Inferior parietal cortex (tissue), 1 donor: ENCODE results near the gene ARHGAP1.
"Not testable (repeated sequence)": the region's sequence is repeated elsewhere in the genome, so short reads cannot be mapped to it uniquely, and the experiment has no call there.

ENCODE experiments used
- DNase-seq: peaks from one replicate; pipeline ENCODE4 v3.0.0-alpha.2; 2016; ENCODE audit errors: extremely low spot score

Gene ARHGAP1

DNA sequence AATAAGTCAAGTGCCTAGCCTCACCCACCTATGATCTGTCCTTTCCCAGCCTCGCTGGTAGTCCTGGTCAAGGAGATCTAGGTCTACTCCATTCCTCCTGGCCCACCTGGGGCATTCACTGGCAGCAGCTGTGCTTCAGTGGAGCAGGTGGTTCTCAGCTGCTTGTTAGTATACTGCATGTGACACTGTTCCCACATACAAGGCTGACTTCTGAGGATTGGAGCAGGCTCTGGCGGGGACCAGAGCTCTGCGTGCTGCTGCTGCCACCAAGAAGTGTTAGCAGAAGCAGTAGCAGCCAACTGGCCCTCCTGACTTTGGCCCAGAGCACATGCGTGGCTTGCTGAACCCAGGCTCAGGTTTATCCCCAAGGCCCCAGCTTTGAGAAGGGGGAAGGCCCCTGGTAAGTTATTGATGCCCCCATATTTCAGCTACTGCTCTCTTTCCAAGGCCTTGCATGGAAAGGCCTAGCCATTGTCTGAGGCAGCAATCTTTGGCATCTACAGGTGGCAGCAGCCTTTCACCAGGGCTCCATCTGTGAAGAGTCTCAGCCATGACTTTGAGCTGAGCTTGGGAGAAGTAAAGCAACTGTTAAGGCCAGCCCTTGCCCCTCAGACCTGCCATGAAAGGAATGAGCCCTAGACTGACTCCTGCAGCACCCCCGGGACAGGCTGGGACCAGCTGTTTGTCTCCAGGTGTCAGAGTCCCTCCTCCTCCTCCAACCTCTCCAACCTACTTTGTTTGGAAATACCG lies 26.5 kb downstream of the ARHGAP1 start:
- DNase-seq: no peak

DNA sequence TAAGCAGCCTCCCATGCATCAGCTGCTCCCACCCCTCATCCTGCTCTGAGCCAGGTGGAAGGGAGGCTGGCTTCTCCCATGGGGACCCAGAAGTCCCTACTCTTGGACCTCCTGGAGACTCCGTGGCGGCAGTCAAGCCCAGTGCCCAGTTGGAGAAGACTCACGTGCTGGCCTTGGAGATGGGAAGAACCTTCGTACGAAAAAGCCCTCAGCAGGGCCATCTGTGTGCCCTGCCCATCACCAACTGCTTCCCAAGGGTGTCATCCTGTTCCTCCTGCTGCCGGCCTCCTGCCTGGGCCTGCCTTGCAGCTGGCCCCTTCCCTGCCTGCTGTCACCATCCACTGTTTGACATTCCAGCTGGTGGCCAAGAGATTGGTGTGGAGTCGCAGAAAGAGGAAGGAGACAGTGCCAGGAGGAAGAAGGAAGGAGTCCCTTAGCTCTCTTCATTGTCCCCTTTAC lies 28.0 kb downstream of the ARHGAP1 start:
- no peak for DNase-seq

DNA sequence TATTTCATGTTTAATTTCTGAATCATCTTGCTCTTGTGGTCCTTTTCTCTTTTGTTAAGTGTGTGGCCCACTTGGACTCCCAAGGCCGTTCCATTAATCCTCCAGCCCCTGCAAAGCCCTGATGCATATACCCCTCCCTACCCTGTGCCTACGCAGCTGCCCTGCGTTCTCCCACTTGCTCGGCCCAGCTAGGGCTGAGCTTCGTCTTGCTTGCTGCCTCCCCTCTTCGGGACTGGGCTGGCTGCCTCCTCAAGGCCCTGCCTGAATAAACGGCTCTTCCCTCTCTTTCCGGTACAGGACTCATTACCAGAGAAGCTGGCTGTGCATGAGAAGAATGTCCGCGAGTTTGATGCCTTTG lies 28.5 kb downstream of the ARHGAP1 start:
- DNase-seq: no peak

DNA sequence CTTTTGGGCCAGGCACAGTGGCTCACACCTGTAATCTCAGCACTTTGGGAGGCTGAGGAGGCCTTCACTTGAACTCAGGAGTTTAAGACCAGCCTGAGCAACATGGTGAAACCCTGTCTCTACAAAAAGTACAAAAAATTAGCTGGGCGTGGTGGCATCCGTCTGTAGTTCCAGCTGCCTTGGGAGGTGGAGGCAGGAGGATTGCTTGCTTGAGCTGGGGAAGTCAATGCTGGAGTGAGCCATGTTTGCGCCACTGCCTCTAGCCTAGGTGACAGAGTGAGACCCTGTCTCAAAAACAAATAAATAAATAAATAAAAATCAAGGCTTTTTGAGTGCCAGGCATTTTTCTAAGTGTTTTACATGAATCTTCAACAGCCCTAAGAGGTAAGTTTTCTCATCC lies 29.9 kb downstream of the ARHGAP1 start:
- not testable (repeated sequence) for DNase-seq

DNA sequence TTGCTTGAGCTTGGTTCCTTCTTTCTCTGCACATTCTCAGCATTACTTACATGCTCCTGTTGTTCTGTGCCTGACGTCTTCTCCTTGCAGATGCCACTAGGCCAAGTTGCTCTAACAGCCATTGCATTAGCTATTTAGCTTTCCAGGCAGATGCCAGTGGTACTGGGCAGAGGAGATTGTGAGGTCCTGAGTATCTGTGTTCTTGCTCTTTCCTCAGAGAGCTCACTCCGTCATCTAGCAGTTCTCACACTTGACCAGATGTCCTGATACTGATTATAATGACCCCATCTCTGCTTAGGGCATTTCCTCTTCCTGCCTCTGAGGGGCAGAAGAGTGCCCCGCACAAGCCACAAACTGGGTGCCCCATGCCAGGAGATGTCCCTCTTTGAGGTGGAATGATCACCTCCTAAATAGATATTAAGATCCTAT lies 30.7 kb downstream of the ARHGAP1 start:
- no peak for DNase-seq

DNA sequence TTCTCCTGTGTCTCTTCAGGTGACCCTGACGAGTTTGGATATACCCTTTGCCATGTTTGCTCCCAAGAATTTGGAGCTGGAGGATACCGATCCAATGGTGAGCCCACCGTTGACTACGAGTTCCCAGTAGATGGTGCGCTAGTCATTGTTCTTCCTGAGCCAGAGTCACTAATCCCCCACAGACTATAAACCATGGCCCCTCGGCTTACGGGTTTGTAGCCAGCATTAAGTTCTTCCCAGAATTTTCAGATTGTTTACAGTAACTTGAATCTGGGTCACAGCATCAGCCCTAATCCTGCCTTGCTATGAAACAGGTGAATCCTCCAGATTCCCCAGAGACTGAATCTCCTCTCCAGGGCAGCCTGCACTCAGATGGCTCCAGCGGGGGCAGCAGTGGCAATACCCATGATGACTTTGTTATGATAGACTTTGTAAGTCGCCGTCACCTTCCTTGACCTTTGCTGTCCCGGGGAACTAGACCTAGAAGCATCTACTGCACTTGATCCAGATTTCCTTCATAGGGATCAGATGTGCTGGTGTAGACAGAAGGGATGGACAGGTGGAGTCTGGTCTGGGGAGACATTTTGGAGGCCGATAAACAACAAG lies 31.8 kb downstream of the ARHGAP1 start:
- DNase-seq: no peak

DNA sequence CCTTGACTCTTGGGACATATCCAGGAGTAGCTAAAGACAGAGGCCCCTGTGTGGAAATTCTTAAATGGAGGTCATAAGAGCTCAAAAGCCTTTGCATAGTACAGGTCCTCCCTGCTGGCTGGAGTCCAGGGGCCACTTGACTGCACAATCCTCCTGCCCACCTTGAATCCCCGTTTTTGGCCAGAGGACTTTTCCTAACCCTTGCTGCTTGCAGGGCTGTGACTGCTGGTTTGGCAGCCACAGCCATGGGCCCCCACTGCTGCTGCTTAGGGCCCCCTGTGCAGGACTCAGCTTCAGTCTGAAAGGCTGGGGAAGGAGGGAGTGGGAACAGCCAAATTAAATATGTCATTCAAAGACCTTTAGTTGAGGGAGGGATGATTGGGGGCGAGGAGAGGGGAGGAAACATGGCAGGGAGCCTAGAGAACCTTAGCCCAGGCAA lies 33.4 kb downstream of the ARHGAP1 start:
- DNase-seq: no peak

DNA sequence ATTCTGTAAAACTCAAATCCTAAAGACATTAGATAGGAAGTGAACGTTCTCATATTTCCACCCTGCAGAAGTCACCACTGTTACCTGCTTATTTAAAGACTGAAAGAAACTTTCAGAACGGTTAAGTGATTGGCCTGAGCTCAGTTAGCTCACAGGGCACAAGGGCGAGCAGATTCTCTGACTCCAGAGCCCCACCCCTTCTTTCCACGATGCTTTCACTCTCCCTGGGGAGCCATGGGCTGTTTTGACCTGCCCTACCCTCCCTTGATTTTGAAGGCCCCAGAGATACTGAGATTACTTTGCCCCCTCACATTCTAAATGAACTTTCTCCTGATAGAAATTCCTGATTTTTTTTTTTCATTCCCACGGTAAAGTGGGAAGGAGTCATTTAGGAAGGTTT lies 33.9 kb downstream of the ARHGAP1 start:
- DNase-seq: no peak

DNA sequence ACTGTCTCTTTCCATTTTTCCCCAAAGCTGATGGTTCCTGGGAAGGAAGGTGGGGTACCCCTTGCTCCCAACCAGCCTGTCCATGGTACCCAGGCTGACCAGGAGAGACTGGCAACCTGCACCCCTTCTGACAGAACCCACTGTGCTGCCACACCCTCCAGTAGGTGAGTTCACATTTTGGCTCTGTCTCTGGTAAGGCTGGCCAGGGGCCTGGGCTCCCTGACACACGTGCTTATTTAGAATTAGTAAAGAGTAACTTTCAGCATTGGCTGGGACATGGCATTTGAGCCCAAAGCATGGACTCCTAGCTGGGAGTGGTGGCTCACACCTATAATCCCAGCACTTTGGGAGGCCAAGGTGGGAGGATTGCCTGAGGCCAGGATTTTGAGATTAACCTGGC lies 35.1 kb downstream of the ARHGAP1 start:
- DNase-seq: no peak

DNA sequence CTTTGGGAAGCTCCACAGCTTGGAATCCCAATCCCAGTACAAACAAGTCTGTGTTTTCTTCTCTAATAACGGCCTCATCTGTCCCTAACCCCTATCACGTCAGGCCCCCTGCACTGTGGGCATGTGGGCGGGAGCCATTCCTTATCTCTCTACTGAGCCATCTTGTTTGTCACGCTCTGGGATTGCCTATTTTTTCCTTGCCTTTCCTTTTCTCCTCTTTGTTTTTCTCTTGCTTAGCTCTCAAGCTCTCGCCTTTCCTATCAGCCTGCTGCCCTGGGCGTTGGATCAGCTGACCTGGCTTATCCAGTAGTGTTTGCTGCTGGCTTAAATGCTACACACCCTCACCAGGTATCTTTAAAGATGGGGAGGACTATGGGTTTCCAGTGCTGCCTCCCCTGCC lies 35.8 kb downstream of the ARHGAP1 start:
- DNase-seq: no peak

DNA sequence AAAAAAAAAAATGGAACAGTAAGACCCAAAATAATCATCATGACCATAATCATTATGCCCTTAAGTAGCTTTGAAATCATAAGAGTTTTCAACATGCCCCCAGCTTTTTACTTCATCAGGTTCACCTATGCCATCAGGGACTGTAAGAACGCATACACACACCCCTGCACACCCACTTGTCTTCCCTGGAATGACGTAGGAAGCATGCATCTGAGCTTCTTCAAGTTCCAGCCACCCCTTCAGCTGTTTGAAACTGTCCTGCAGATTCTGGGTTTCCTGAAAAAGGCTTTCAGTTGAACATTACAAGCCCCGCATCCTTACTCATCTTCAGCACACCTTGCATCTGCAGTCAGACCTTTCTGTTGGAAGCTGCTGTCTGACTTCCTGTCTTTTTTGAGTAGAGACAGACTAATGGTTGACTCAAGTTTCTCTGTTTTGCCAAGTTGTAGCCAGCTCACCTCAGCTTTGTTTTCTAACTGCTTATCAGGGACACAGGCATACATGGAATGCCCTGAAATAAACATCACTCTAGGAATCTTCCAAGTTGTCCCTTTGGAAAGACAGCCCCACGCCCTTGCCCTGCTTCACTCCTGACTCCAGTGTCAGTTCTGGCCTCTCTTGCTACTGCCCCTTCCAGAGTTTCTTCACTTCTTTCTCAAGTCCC lies 37.0 kb downstream of the ARHGAP1 start:
- no peak for DNase-seq

DNA sequence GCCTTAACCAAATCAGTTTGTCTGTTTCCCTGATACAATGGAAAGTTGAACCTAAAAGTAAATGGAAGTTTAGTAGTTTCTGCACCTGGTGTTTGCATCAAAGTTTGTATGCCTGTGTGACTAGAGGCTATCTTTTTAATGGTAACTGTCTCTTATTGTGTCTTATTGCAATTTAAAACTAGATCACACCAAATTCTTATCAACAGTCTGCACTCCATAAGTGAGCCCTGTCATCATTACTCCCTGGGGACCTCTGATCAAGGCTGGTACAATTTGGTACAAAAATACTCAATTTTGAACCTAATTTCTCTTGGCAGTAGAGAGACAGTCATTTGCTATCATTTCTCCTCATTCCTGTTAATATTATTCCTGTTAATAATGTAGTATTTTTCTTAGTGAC lies 38.1 kb downstream of the ARHGAP1 start:
- no peak for DNase-seq

DNA sequence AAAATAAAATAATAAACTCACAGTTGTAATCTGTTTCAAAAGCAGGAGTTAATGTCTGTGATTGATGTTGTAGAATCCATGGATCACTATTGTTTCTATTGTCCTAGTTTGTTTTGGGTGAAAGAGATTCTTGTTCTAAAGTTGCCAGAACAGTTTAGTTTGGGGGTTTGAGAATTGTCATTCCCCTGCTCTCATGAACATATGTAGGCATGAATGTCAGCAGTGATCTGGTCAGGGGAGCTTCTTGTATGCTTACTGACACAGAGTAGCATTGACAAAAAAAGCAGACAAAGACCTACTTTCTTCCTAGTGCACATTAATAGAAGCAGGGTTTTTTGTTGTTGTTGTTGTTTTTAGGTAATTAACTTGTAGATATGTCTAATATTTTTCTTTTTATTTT lies 38.6 kb downstream of the ARHGAP1 start:
- no peak for DNase-seq

DNA sequence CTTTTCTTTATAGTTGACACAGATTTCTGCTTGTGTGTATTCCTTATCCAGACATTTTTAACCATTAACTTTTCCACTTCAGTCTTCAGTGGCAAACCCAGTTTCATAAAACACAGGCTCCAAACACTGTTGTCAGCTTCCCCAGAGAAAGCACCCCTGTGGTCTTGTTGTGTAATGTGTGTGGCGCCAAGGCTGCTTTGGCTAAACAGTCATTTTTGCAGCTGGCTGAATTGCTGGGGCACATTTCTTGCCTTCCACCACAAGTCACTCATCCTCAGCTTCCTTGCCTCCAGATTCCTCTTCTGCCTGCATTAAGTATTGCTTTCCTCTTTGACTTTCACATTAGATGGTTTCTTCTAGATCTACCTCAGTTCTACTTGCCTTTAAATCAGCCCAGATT lies 40.5 kb downstream of the ARHGAP1 start:
- no peak for DNase-seq

DNA sequence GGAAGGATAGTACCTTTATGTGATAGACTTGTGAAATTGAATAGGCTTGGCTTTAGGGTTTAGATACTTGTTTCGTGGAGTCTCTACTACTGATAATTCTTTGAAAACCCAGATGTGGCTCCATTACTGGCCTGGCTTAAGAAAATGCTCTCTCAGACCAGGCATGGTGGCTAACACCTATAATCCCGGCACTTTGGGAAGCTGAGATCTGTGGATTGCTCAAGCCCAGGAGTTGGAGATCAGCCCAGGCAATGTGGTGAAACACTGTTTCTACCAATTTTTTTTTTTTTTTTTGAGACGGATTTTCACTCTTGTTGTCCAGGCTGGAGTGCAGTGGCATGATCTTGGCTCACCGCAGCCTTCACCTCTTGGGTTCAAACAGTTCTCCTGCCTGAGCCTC lies 42.2 kb downstream of the ARHGAP1 start:
- DNase-seq: no peak

DNA sequence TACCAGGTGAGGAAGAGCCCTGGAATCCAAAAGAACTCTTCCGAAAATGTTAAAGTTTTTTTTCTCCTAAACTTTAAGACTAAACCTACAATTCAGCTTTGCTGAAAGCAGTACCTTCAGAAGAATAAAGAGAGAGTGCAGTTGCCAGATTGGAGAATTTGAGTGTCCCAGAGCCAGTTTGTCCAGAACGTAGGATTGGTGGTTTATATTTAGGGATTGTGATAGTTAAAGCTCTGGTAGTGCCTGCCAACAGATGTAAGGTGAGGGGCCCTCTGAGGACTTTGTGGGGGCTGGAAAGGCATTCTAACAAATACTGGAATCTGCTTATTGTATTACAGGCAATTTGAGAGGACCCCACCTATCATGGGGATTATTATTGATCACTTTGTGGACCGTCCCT lies 43.2 kb downstream of the ARHGAP1 start:
- DNase-seq: no peak

DNA sequence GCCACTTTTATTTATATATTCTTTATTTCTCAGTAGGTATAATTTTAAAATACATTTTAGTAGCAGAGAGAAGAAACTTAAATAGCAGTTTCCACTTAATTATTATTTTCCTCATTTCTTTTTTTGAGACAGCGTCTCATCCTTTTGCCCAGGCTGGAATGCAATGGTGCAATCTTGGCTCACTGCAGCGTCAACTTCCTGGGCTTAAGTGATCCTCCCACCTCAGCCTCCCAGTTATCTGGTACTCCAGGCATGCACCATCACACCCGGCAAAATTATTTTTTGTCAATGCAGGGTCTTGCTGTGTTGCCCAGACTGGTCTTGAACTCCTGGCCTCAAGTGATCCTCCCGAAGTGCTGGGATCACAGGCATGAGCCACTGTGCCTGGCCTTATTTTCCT lies 44.8 kb downstream of the ARHGAP1 start:
- no peak for DNase-seq

DNA sequence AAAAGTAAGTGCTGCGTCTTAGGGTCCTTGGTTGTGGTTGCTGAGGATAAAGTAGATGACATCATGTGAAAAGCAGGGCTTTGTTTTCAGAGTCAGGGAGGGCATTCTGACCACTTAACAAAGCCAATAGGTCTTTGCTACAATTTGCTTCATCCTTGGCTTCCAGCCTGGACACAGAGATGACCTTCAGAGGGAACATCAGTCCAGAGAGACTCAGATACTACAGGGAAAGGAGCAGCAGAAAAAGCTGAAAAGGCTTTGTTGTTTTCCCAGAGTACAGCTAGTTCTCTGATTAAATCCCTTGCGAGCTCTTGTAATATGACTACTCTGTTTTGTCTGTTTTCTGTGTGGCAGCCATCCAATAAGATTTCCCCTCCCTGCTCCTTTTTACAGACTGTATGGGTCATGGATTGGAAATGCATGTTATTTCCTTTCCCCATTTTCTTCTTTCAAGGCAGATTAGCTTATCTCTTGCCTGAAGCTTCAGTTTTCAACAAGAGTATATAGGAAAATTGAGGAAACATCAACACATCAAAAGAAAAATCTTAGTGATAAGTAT lies 51.2 kb downstream of the ARHGAP1 start:
- peak; percentile 85 for DNase-seq

DNA sequence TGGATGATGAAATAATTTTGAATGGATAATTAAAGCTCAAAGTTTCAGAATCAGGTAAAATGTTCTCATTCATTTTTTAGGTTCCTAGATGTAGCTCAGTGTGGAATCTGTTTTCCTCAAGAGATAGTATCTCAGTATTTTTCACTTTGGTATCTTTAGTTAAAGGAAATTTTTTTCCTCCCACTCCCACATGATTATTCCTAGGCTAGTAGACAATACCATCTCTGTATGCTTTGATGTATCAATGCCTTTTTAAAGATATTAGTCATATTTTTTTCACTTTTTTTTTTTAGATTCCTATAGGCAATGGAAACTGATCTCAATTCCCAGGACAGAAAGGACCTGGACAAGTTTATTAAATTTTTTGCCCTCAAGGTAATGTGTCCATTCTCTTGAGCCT lies 56.4 kb downstream of the ARHGAP1 start:
- no peak for DNase-seq

DNA sequence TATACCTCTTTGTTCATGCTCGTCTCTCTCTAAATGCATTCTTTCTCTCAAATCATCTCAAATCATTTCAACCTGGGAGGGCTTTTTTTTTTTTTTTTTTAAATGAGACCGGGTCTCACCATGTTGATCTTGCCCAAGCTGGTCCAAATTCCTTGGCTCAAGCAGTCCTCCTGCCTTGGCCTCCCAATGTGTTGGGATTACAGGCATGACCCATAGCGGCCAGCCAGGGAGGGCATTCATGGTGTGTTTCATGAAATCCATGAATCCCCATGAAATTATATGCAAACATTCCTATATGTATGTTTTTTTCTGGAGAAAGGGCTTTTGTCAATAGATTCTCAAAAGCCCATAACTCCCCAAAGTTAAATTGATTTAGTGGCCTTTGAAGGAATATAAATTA lies 56.9 kb downstream of the ARHGAP1 start:
- no peak for DNase-seq

DNA sequence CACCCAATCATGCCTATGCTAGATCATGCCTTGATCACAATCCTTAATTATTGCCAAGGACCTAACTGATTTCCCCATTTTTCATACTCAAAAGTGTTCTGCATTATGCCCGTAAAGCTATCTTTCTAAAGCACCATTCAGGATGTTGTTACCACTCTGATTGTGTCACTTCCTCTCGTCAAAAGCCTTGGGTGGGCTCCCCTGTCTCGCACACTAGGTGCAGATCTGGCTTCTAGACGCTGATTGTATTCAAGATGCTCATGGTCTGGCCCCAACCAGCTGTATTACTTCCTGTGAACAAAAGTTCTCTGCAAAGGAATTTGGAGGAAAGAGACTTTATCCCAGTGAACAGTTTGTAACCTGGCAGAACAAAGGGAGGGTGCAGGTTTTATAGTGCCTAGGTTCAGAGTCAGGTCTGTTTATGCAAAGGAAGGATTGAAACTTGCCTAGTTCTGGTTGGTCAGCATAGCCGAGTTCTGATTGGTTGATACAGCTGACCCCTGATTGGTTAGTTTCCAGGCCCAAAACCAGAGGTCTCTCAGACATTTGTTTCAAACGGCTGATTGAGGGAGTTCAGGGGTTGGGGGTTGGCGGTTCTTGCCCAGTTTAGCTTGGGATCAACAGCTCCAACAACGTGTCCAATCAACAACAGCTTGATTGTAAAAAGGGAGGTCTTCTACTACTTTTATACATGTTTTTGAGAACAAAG lies 57.6 kb downstream of the ARHGAP1 start:
- DNase-seq: no peak

DNA sequence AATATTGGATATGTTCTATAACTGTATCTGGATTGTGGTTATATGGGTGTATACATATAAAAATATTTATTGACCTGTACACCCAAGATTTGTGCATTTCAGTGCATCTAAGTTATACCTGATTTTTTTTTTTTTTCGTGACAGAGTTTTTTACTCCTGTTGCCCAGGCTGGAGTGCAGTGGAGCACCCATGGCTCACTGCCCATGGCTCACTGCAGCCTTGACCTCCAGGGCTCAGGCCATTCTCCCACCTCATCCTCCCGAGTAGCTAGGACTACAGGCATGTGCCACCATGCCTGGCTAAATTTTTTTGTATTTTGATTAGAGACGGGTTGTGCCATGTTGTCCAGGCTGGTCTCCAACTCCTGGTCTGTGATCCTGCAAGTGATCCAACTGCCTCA lies 58.8 kb downstream of the ARHGAP1 start:
- no peak for DNase-seq
